T-cell (primary cell): ENCODE data around the gene CLEC2D. TPM values are rescaled to one million over a fixed set of nuclear protein-coding genes. Genes with fewer than 3 reads are reported as not detected.

Experiments
- ATAC-seq, 4 experiments: fragments of 200-7000 bp in 3 of 4; fragments of 150-1000 bp in 1 of 4; cut with Tn5 transposase; replicated peaks in 1 of 4; 1 replicate in 3 of 4; 2 replicates in 1 of 4; pipeline ENCODE4 v1.10.0; 2021; ENCODE audit warnings: moderate library complexity in 3 of 4, mild to moderate bottlenecking in 2 of 4, moderate number of reproducible peaks in 1 of 4
- CTCF ChIA-PET, 2 donors: fragments of 300-600 bp; sonication (Branson Sonifier 250); formaldehyde crosslinking; loops; one replicate each; lab custom pipeline; 2022; ENCODE audit warnings: antibody characterized with exemption in 2 of 2; lab: Charles Lee
- POLR2A ChIA-PET, 2 donors: fragments of 300-600 bp; sonication (Branson Sonifier 250); formaldehyde crosslinking; loops; one replicate each; lab custom pipeline; 2022; ENCODE audit warnings: antibody characterized with exemption in 2 of 2; lab: Charles Lee
- DNase-seq, 35 experiments: peaks; one replicate each; pipeline versions ENCODE4 v3.0.0 to v3.0.0-alpha.2; 2013 to 2023
- H3K27ac ChIP-seq: one replicate; pipeline ENCODE4 v1.5.1; 2013; ENCODE audit warnings: low read length
- H3K27me3 ChIP-seq, 2 experiments: replicated peaks in 1 of 2; 1 replicate in 1 of 2; 2 replicates in 1 of 2; pipeline versions ENCODE4 v1.6.1 to v1.7.0; 2013; ENCODE audit warnings: low read length in 1 of 2, mixed read lengths in 1 of 2; ENCODE audit not compliant: control insufficient read depth in 2 of 2, insufficient read depth in 2 of 2; ENCODE audit errors: extremely low read depth in 1 of 2
- H3K36me3 ChIP-seq, 2 donors: 1 replicate in 1 of 2; 2 replicates in 1 of 2; pipeline versions ENCODE4 v1.6.1 to v1.7.0; 2013; ENCODE audit warnings: low read length in 1 of 2; ENCODE audit not compliant: control insufficient read depth in 2 of 2, insufficient read depth in 1 of 2; ENCODE audit errors: extremely low read depth in 1 of 2
- H3K4me1 ChIP-seq, 2 experiments: 1 replicate in 1 of 2; 2 replicates in 1 of 2; pipeline versions ENCODE4 v1.6.1 to v1.7.0; 2013; ENCODE audit warnings: low read length in 2 of 2, mixed read lengths in 1 of 2; ENCODE audit not compliant: insufficient read depth in 2 of 2, control insufficient read depth in 1 of 2; ENCODE audit errors: extremely low read depth in 1 of 2
- H3K4me3 ChIP-seq, 2 donors: 1 replicate in 1 of 2; 2 replicates in 1 of 2; pipeline versions ENCODE4 v1.5.1 to v1.7.0; 2013; ENCODE audit warnings: mild to moderate bottlenecking in 2 of 2, low read length in 1 of 2, moderate library complexity in 1 of 2; ENCODE audit not compliant: control insufficient read depth in 1 of 2; ENCODE audit errors: extremely low read depth in 1 of 2
- H3K9me3 ChIP-seq: 2 replicates; pipeline ENCODE4 v1.7.0; 2013
- H3K27ac Mint-ChIP-seq, 2 donors: one replicate each; pipeline ENCODE4 v1.8.0; 2020 to 2021; ENCODE audit warnings: mild to moderate bottlenecking in 2 of 2, mixed read lengths in 2 of 2
- H3K27me3 Mint-ChIP-seq, 2 donors: one replicate each; pipeline ENCODE4 v1.8.0; 2021 to 2022; ENCODE audit warnings: mixed read lengths in 2 of 2
- H3K36me3 Mint-ChIP-seq: one replicate; pipeline ENCODE4 v1.8.0; 2021; ENCODE audit warnings: mixed read lengths
- H3K4me1 Mint-ChIP-seq, 3 donors: one replicate each; pipeline ENCODE4 v1.8.0; 2020 to 2022; ENCODE audit warnings: mixed read lengths in 3 of 3, mild to moderate bottlenecking in 1 of 3
- H3K4me3 Mint-ChIP-seq, 3 donors: one replicate each; pipeline ENCODE4 v1.8.0; 2020 to 2022; ENCODE audit warnings: mild to moderate bottlenecking in 3 of 3, mixed read lengths in 3 of 3, moderate library complexity in 3 of 3
- H3K9me3 Mint-ChIP-seq, 3 donors: one replicate each; pipeline ENCODE4 v1.8.0; 2020 to 2022; ENCODE audit warnings: mixed read lengths in 3 of 3
- WGBS: methylation state at CpG from one replicate; pipeline ENCODE4 v1.1.5; 2013; ENCODE audit warnings: missing lambda C conversion rate; ENCODE audit not compliant: insufficient coverage; 5-methylcytosine and 5-hydroxymethylcytosine counted together
- total RNA-seq, 35 experiments: library from RNA in 6 of 35; stranded (reverse) in 6 of 35; fragments of 120-200 nt in 1 of 35; gene quantifications; one replicate each; pipeline versions ENCODE4 v1.2.1 to v1.2.4 and lab custom pipeline; 2013 to 2026

Gene CLEC2D
- total RNA-seq, 5 donors from 2014 or later (not counting 1 experiment from before 2014, with no cell fraction given) = 217 to 338 (median 311) TPM

- Histone ChIP-seq H3K27ac (no peak overlapping the region), H3K4me1 (peaks cover 0 to 4% of the 10 kb centered on the region in 2 experiments), H3K36me3 (no peaks in the 10 kb centered on the region), H3K4me3 (no peak overlapping the region), H3K27me3 (no peaks in the 10 kb centered on the region), H3K9me3 (no peaks in the 10 kb centered on the region)
- H3K36me3 Mint-ChIP-seq = peaks cover 3% of the 10 kb centered on the region
- H3K4me1 Mint-ChIP-seq = peaks cover 3 to 15% (median 15%) of the 10 kb centered on the region in 3 donors
- ChIA-PET CTCF (interaction anchor here in 1 of 2 donors (1.0 to 2.1 kb wide), 2 partner anchors 17 to 18 kb away, joined by 5 to 6 read pairs; no protein-coding TSS in a partner anchor), POLR2A (interaction anchor here (0.5 to 1.2 kb wide), 5 partner anchors 7 to 48 kb away, joined by 3 to 8 read pairs (median 3); partner anchors contain the start of gene CLECL1 (in 1 of the 2))
- no peaks in the 10 kb centered on the region for H3K9me3 Mint-ChIP-seq
- ATAC-seq (no peak), DNase-seq (no peak)
- no CpG with 5 or more reads among the region's 2 CpGs for WGBS
- H3K4me3 Mint-ChIP-seq = no peak overlapping the region
- peaks cover 0 to 4% of the 10 kb centered on the region in 2 donors for H3K27me3 Mint-ChIP-seq
- H3K27ac Mint-ChIP-seq = no peak overlapping the region
Observed at GRCh38 chr12:9725213-9725870, 55.8 kb downstream of the CLEC2D start.

- Mint-ChIP-seq H3K4me3 (no peak overlapping the region), H3K9me3 (no peaks in the 10 kb centered on the region), H3K27me3 (peaks cover 0 to 4% of the 10 kb centered on the region in 2 donors), H3K4me1 (peaks cover 10 to 14% (median 14%) of the 10 kb centered on the region in 3 donors), H3K36me3 (peaks cover 3% of the 10 kb centered on the region), H3K27ac (no peak overlapping the region)
- H3K4me3 ChIP-seq = no peak overlapping the region
- H3K36me3 ChIP-seq = no peaks in the 10 kb centered on the region
- ATAC-seq (no peak), DNase-seq (no peak)
- H3K27me3 ChIP-seq = no peaks in the 10 kb centered on the region
- ChIA-PET CTCF (interaction anchor here (0.6 to 1.6 kb wide), 2 partner anchors 15 to 20 kb away, joined by 3 to 5 read pairs; no protein-coding TSS in a partner anchor), POLR2A (interaction anchor here in 1 of 2 donors (0.6 kb wide), 1 partner anchor 468 kb away, joined by 6 read pairs; no protein-coding TSS in a partner anchor)
- WGBS = no CpG with 5 or more reads among the region's 1 CpG
- no peaks in the 10 kb centered on the region for H3K9me3 ChIP-seq
- H3K4me1 ChIP-seq = peaks cover under 1 to 2% of the 10 kb centered on the region in 2 experiments
- no peak overlapping the region for H3K27ac ChIP-seq
Observed at GRCh38 chr12:9727813-9728212, 58.3 kb downstream of the CLEC2D start.

- H3K4me3 ChIP-seq = no peak overlapping the region
Observed at GRCh38 chr12:9729082-9729481, 59.6 kb downstream of the CLEC2D start.

GRCh38 chr12:9730011-9730410, 60.5 kb downstream of the CLEC2D start:
- Histone ChIP-seq H3K9me3 (no peaks in the 10 kb centered on the region), H3K4me1 (peaks cover 3 to 5% of the 10 kb centered on the region in 2 experiments), H3K4me3 (no peak overlapping the region), H3K27me3 (no peaks in the 10 kb centered on the region), H3K27ac (peak overlapping the region; percentile 8), H3K36me3 (no peaks in the 10 kb centered on the region)
- Mint-ChIP-seq H3K27ac (peak overlapping the region in 1 of 2 donors; percentile 22), H3K4me3 (no peak overlapping the region), H3K9me3 (no peaks in the 10 kb centered on the region), H3K4me1 (peaks cover 10 to 20% (median 15%) of the 10 kb centered on the region in 3 donors), H3K36me3 (no peaks in the 10 kb centered on the region), H3K27me3 (no peaks in the 10 kb centered on the region)
- CTCF ChIA-PET = interaction anchor here in 1 of 2 donors (0.7 to 1.4 kb wide), 4 partner anchors 62 to 99 kb away, joined by 3 to 6 read pairs (median 4); no protein-coding TSS in a partner anchor
- ATAC-seq (no peak), DNase-seq (no peak)
- POLR2A ChIA-PET = interaction anchor here in 1 of 2 donors (0.8 kb wide), 1 partner anchor 32 kb away, joined by 4 read pairs; no protein-coding TSS in a partner anchor
- no CpG with 5 or more reads among the region's 3 CpGs for WGBS

More at GRCh38 chr12:9729082-9729481, 59.6 kb downstream of the CLEC2D start:
- no peak for DNase-seq
- Mint-ChIP-seq H3K27me3 (no peaks in the 10 kb centered on the region), H3K27ac (no peak overlapping the region), H3K36me3 (no peaks in the 10 kb centered on the region), H3K4me3 (no peak overlapping the region), H3K9me3 (no peaks in the 10 kb centered on the region), H3K4me1 (peaks cover 10 to 20% (median 15%) of the 10 kb centered on the region in 3 donors)
- H3K9me3 ChIP-seq = no peaks in the 10 kb centered on the region
- H3K36me3 ChIP-seq = no peaks in the 10 kb centered on the region
- no peaks in the 10 kb centered on the region for H3K27me3 ChIP-seq
- ChIA-PET CTCF (interaction anchor here in 1 of 2 donors (0.6 to 0.7 kb wide), 2 partner anchors 15 to 127 kb away, joined by 3 to 4 read pairs; no protein-coding TSS in a partner anchor), POLR2A (no interaction called here)
- ATAC-seq = no peak
- peaks cover 3 to 5% of the 10 kb centered on the region in 2 experiments for H3K4me1 ChIP-seq
- H3K27ac ChIP-seq = no peak overlapping the region

GRCh38 chr12:9730591-9730990, 61.1 kb downstream of the CLEC2D start:
- H3K4me3 ChIP-seq = no peak overlapping the region
- WGBS = 100% methylated on average over 1 of the region's 6 CpGs
- no peak overlapping the region for H3K4me3 Mint-ChIP-seq
- H3K4me1 ChIP-seq = peaks cover 3 to 5% of the 10 kb centered on the region in 2 experiments
- H3K36me3 Mint-ChIP-seq = no peaks in the 10 kb centered on the region
- H3K4me1 Mint-ChIP-seq = peaks cover 10 to 20% (median 16%) of the 10 kb centered on the region in 3 donors
- H3K27ac ChIP-seq = no peak overlapping the region
- no peaks in the 10 kb centered on the region for H3K27me3 Mint-ChIP-seq
- H3K36me3 ChIP-seq = no peaks in the 10 kb centered on the region
- no peaks in the 10 kb centered on the region for H3K9me3 Mint-ChIP-seq
- ChIA-PET POLR2A (interaction anchor here in 1 of 2 donors (0.8 kb wide), 1 partner anchor 31 kb away, joined by 4 read pairs; no protein-coding TSS in a partner anchor), CTCF (interaction anchor here (0.6 to 1.4 kb wide), 3 partner anchors 38 to 100 kb away, joined by 3 to 4 read pairs (median 3); no protein-coding TSS in a partner anchor)
- DNase-seq = no peak
- H3K9me3 ChIP-seq = no peaks in the 10 kb centered on the region
- H3K27me3 ChIP-seq = no peaks in the 10 kb centered on the region
- no peak for ATAC-seq
- H3K27ac Mint-ChIP-seq = peak overlapping the region in 1 of 2 donors; percentile 72

GRCh38 chr12:9731393-9731792, 61.9 kb downstream of the CLEC2D start:
- Histone ChIP-seq H3K4me3 (peak overlapping the region in 1 of 2 donors; percentile 28), H3K27ac (peak overlapping the region; percentile 24), H3K4me1 (peaks cover 3 to 5% of the 10 kb centered on the region in 2 experiments), H3K27me3 (no peaks in the 10 kb centered on the region), H3K9me3 (no peaks in the 10 kb centered on the region), H3K36me3 (no peaks in the 10 kb centered on the region)
- no peak for ATAC-seq
- Mint-ChIP-seq H3K4me1 (peaks cover 14 to 22% (median 21%) of the 10 kb centered on the region in 3 donors), H3K27me3 (no peaks in the 10 kb centered on the region), H3K36me3 (no peaks in the 10 kb centered on the region), H3K9me3 (no peaks in the 10 kb centered on the region), H3K4me3 (peak overlapping the region in 2 of 3 donors; percentile 35 to 37), H3K27ac (peak overlapping the region; percentile 59 to 75)
- WGBS = no CpG with 5 or more reads among the region's 6 CpGs
- no peak for DNase-seq
- ChIA-PET POLR2A (no interaction called here), CTCF (interaction anchor here in 1 of 2 donors (0.9 kb wide), 1 partner anchor 11 kb away, joined by 5 read pairs; no protein-coding TSS in a partner anchor)
